ENCODE data around the gene PDE9A. TPM values are rescaled to one million over a fixed set of nuclear protein-coding genes. Genes with fewer than 3 reads are reported as not detected.

PDE9A gene
- total and polyA plus RNA-seq, 2 experiments from 2014 or later: 14.3 to 19.6 TPM

DNA sequence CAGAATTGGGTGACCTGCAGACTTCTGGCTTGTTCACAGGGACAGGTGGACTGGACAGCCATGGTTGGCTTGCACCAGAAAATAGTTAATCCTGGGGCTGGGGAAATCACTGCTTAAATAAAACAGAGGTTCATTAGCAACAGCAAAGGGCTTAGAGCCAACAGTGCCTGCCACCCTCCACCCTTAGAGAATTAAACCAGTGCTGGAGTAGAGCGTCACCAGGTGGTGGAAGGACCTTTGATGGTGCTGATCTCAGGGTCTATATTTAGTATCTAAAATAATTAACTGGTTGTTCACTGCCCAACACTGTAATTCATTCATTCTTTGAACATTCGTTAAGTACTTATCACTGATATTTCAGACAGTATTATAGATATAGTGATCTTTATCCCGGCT is 34.7 kb upstream of the PDE9A start:
- Histone ChIP-seq H3K4me2 (no peak overlapping the region), H2AFZ (no peak overlapping the region), H3K36me3 (replicated peaks; ENCODE audit: insufficient read depth, low read depth) (no peaks in the 10 kb centered on the region), H3K9me2 (replicated peaks; ENCODE audit: insufficient read depth) (no peaks in the 10 kb centered on the region), H3K4me1 (ENCODE audit: insufficient read depth) (no peaks in the 10 kb centered on the region), H4K20me1 (ENCODE audit: insufficient read depth, poor library complexity, severe bottlenecking) (no peaks in the 10 kb centered on the region), H3K4me3 (no peak overlapping the region), H3K27me3 (no peaks in the 10 kb centered on the region), H3K27ac (no peak overlapping the region), H3K9me3 (ENCODE audit: low read depth) (no peaks in the 10 kb centered on the region), H3K79me2 (no peaks in the 10 kb centered on the region)
- TF ChIP-seq EZH2phosphoT487 (IDR thresholded peaks at IDR 0.05; ENCODE audit: low read depth, severe bottlenecking, unreplicated experiment) (no peak), EZH2 (IDR thresholded peaks at IDR 0.05; ENCODE audit: borderline replicate concordance) (no peak)
- TF ChIP-seq, protein P1, sequence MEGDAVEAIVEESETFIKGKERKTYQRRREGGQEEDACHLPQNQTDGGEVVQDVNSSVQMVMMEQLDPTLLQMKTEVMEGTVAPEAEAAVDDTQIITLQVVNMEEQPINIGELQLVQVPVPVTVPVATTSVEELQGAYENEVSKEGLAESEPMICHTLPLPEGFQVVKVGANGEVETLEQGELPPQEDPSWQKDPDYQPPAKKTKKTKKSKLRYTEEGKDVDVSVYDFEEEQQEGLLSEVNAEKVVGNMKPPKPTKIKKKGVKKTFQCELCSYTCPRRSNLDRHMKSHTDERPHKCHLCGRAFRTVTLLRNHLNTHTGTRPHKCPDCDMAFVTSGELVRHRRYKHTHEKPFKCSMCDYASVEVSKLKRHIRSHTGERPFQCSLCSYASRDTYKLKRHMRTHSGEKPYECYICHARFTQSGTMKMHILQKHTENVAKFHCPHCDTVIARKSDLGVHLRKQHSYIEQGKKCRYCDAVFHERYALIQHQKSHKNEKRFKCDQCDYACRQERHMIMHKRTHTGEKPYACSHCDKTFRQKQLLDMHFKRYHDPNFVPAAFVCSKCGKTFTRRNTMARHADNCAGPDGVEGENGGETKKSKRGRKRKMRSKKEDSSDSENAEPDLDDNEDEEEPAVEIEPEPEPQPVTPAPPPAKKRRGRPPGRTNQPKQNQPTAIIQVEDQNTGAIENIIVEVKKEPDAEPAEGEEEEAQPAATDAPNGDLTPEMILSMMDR (IDR thresholded peaks at IDR 0.05; ENCODE audit: poor library complexity): no peak
- WGBS (ENCODE audit: low lambda C conversion rate, missing lambda C conversion rate): 92% methylated on average over 3 of the region's 3 CpGs
- no peak for DNase-seq (ENCODE audit: low spot score)

DNA sequence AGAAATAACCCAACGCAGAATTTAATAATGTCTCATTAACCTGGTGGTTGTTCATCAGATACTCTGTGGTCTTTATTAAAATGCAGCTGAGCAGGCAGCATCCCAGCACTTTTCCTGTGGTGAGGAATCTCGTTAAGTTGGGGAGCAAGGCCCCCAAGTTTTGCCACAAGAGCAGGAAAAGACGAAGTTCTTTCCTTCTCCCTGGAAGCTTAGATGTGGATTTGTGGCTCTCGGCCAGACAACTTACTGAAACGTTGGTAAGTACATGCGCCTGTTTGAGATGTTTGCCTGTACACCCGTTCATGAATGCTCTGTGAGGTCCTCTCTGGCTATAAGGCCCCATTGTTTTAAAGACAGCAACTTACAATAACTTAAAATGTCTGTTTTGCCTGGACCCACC is 34.3 kb upstream of the PDE9A start:
- no peak overlapping the region for H2AFZ ChIP-seq
- TF ChIP-seq EZH2 (IDR thresholded peaks at IDR 0.05; ENCODE audit: borderline replicate concordance): no peak
- no peak for TF ChIP-seq EZH2phosphoT487 (IDR thresholded peaks at IDR 0.05; ENCODE audit: low read depth, severe bottlenecking, unreplicated experiment)
- TF ChIP-seq, protein P1 (IDR thresholded peaks at IDR 0.05; ENCODE audit: poor library complexity): no peak
- no peaks in the 10 kb centered on the region for H3K79me2 ChIP-seq
- no peaks in the 10 kb centered on the region for H3K36me3 ChIP-seq (replicated peaks; ENCODE audit: insufficient read depth, low read depth)
- no peaks in the 10 kb centered on the region for H3K27me3 ChIP-seq
- 75% methylated on average over 7 of the region's 7 CpGs for WGBS (ENCODE audit: low lambda C conversion rate, missing lambda C conversion rate)
- H3K9me3 ChIP-seq (ENCODE audit: low read depth): no peaks in the 10 kb centered on the region
- DNase-seq (ENCODE audit: low spot score): no peak
- H4K20me1 ChIP-seq (ENCODE audit: insufficient read depth, poor library complexity, severe bottlenecking): no peaks in the 10 kb centered on the region
- H3K27ac ChIP-seq: no peak overlapping the region
- H3K4me3 ChIP-seq: no peak overlapping the region
- no peak overlapping the region for H3K4me2 ChIP-seq
- peaks cover 4% of the 10 kb centered on the region for H3K4me1 ChIP-seq (ENCODE audit: insufficient read depth)
- no peaks in the 10 kb centered on the region for H3K9me2 ChIP-seq (replicated peaks; ENCODE audit: insufficient read depth)

DNA sequence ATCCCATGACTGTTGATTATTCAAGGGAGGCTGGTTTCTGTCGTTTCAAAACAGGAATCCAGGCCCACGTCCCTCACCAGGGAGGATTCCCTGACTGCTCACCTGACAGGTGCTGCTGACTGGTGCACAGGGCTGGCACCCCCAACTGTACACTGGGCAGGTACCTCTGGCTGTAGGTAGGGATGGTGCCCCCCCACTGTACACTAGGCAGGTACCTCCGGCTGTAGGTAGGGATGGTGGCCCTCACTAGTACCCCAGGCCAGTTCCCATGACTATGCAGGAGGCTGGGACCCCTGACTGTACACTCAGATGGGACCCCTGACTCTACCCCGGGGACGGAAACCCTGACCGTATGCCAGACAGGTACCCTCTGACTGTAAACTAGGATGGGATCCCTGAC is 33.6 kb upstream of the PDE9A start:
- WGBS (ENCODE audit: low lambda C conversion rate, missing lambda C conversion rate): 90% methylated on average over 6 of the region's 6 CpGs
- TF ChIP-seq EZH2 (IDR thresholded peaks at IDR 0.05; ENCODE audit: borderline replicate concordance): no peak
- TF ChIP-seq EZH2phosphoT487 (IDR thresholded peaks at IDR 0.05; ENCODE audit: low read depth, severe bottlenecking, unreplicated experiment): no peak
- TF ChIP-seq, protein P1 (IDR thresholded peaks at IDR 0.05; ENCODE audit: poor library complexity): no peak
- DNase-seq (ENCODE audit: low spot score): no peak

More for the DNA sequence above, 33.6 kb upstream of the PDE9A start:
- Histone ChIP-seq H3K27ac (no peak overlapping the region), H3K4me2 (no peak overlapping the region), H3K36me3 (replicated peaks; ENCODE audit: insufficient read depth, low read depth) (no peaks in the 10 kb centered on the region), H3K4me3 (no peak overlapping the region), H3K27me3 (no peaks in the 10 kb centered on the region), H3K9me3 (ENCODE audit: low read depth) (no peaks in the 10 kb centered on the region), H2AFZ (no peak overlapping the region), H3K9me2 (replicated peaks; ENCODE audit: insufficient read depth) (no peaks in the 10 kb centered on the region), H3K4me1 (ENCODE audit: insufficient read depth) (peaks cover 6% of the 10 kb centered on the region), H3K79me2 (no peaks in the 10 kb centered on the region), H4K20me1 (ENCODE audit: insufficient read depth, poor library complexity, severe bottlenecking) (no peaks in the 10 kb centered on the region)
